Sigmoid colon (tissue), 7 donors: ENCODE data around the gene LSM2. TPM values are rescaled to one million over a fixed set of nuclear protein-coding genes. Genes with fewer than 3 reads are reported as not detected.
"Not testable (repeated sequence)": the region's sequence is repeated elsewhere in the genome, so short reads cannot be mapped to it uniquely, and the experiment has no call there.

Source experiments
- DNase-seq: peaks from one replicate; pipeline ENCODE4 v3.0.0-alpha.2; 2019
- H3K27ac ChIP-seq, 4 donors: fragments of 200-600 bp; sonication (generic); one replicate each; pipeline ENCODE4 v1.5.1; 2016 to 2019; ENCODE audit warnings: mild to moderate bottlenecking in 1 of 4
- H3K27me3 ChIP-seq, 3 donors: fragments of 200-600 bp; sonication (generic); one replicate each; pipeline ENCODE4 v1.5.1; 2019; ENCODE audit warnings: mild to moderate bottlenecking in 1 of 3
- H3K36me3 ChIP-seq, 4 donors: fragments of 200-600 bp; sonication (generic); one replicate each; pipeline ENCODE4 v1.5.1; 2016 to 2019
- H3K4me1 ChIP-seq, 4 donors: fragments of 200-600 bp; sonication (generic); one replicate each; pipeline ENCODE4 v1.5.1; 2017 to 2019
- H3K4me3 ChIP-seq, 4 donors: fragments of 200-600 bp; sonication (generic); one replicate each; pipeline ENCODE4 v1.5.1; 2017 to 2019; ENCODE audit warnings: mild to moderate bottlenecking in 2 of 4, moderate library complexity in 1 of 4
- H3K9me3 ChIP-seq, 4 donors: fragments of 200-600 bp in 3 of 4; sonication (generic) in 3 of 4; one replicate each; pipeline versions ENCODE4 v1.5.1 to v1.6.1; 2013 to 2019
- CTCF ChIP-seq, 4 experiments: fragments of 450-650 bp in 3 of 4; fragments of 200-600 bp in 1 of 4; IDR thresholded peaks; one replicate each; pipeline ENCODE4 v1.5.1; 2016 to 2019; ENCODE audit warnings: antibody characterized with exemption in 4 of 4, mild to moderate bottlenecking in 3 of 4, moderate library complexity in 2 of 4
- EP300 ChIP-seq, 4 donors: sonication (generic); formaldehyde crosslinking; IDR thresholded peaks; one replicate each; pipeline ENCODE4 v1.6.1; 2017; ENCODE audit warnings: antibody characterized with exemption in 4 of 4
- POLR2A ChIP-seq, 2 donors: fragments of 450-650 bp; IDR thresholded peaks; one replicate each; pipeline ENCODE4 v1.6.1; 2016; ENCODE audit warnings: antibody characterized with exemption in 2 of 2, mild to moderate bottlenecking in 2 of 2, moderate library complexity in 2 of 2
- POLR2AphosphoS5 ChIP-seq, 4 donors: sonication (generic); formaldehyde crosslinking; IDR thresholded peaks; one replicate each; pipeline ENCODE4 v1.6.1; 2017; ENCODE audit warnings: antibody characterized with exemption in 4 of 4
- WGBS, 2 donors: extraction: QIAGEN DNeasy Blood & Tissue Kit; methylation state at CpG; one replicate each; pipeline ENCODE4 v1.1.7; 2013; 5-methylcytosine and 5-hydroxymethylcytosine counted together
- intact Hi-C: fragments of 100-400 bp; cut with DNase I; formaldehyde crosslinking; loops from one replicate; pipeline ENCODE4 v1.15.1; 2023
- polyA plus RNA-seq, 3 donors: library from polyadenylated mRNA; stranded (reverse); fragments of 200-250 nt; gene quantifications; one replicate each; pipeline ENCODE4 v1.2.3, GENCODE V29; 2013
- total RNA-seq, 4 donors: library from RNA; depleted of rRNA; stranded (reverse); fragments of >200 nt; gene quantifications; one replicate each; pipeline ENCODE4 v1.1.0, GENCODE V29; 2016
- donor health status: healthy with polysubstance abuse.
- donor health status: Bipolar disorder and iron deficiency.
- donor health status: healthy.

LSM2 gene
- total and polyA plus RNA-seq, 7 donors: 28.4 to 94.7 (median 49.9) TPM

- Histone ChIP-seq H3K36me3 (peaks cover 0 to 4% (median 0%) of the 10 kb centered on the region in 4 donors), H3K4me1 (no peaks in the 10 kb centered on the region), H3K27me3 (no peaks in the 10 kb centered on the region), H3K9me3 (no peaks in the 10 kb centered on the region), H3K4me3 (no peak overlapping the region), H3K27ac (no peak overlapping the region)
- WGBS, 2 donors: 68 to 91% methylated on average over 2 of the region's 2 CpGs
- intact Hi-C loops: no loop called here
- no peak for DNase-seq
- TF ChIP-seq CTCF (IDR thresholded peaks at IDR 0.05): no peak
- no peak for TF ChIP-seq POLR2A (IDR thresholded peaks at IDR 0.05)
- no peak for TF ChIP-seq EP300 (IDR thresholded peaks at IDR 0.05)
Measured at GRCh38 chr6:31847276-31847978, 40.7 kb upstream of the LSM2 start.

- 86 to 95% methylated on average over 3 of the region's 3 CpGs for WGBS, 2 donors
- Histone ChIP-seq H3K9me3 (no peaks in the 10 kb centered on the region), H3K27ac (no peak overlapping the region), H3K4me1 (no peaks in the 10 kb centered on the region), H3K36me3 (peaks cover 4 to 22% (median 16%) of the 10 kb centered on the region in 4 donors), H3K4me3 (no peak overlapping the region), H3K27me3 (no peaks in the 10 kb centered on the region)
- TF ChIP-seq EP300 (IDR thresholded peaks at IDR 0.05): no peak
- no peak for TF ChIP-seq POLR2A (IDR thresholded peaks at IDR 0.05)
- TF ChIP-seq CTCF (IDR thresholded peaks at IDR 0.05): no peak
- no peak for DNase-seq
- intact Hi-C loops: no loop called here
Measured at GRCh38 chr6:31844507-31844906, 37.7 kb upstream of the LSM2 start.

DNA sequence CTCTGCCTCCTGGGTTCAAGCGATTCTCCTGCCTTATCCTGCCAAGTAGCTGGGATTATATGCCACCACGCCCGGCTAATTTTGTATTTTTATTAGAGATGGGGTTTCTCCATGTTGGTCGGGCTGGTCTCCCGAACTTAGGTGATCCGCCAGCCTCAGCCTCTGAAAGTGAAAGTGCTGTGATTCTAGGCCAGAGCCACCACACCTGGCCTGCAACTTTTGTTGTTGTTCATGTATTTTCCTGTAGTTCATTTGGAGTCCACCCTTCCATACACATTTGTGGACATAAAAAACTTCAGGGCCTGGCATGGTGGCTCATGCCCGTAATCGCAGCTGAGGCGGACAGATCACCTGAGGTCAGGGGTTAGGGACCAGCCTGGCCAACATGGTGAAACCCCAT lies 35.3 kb upstream of the LSM2 start:
- Histone ChIP-seq H3K9me3 (no peaks in the 10 kb centered on the region), H3K4me3 (no peak overlapping the region), H3K27me3 (no peaks in the 10 kb centered on the region), H3K27ac (no peak overlapping the region), H3K4me1 (peaks cover 0 to 21% (median 15%) of the 10 kb centered on the region in 4 donors), H3K36me3 (peaks cover 18 to 47% (median 36%) of the 10 kb centered on the region in 4 donors)
- 62 to 80% methylated on average over 9 of the region's 9 CpGs for WGBS, 2 donors
- TF ChIP-seq POLR2A (IDR thresholded peaks at IDR 0.05): no peak
- TF ChIP-seq POLR2AphosphoS5 (IDR thresholded peaks at IDR 0.05): no peak
- no peak for TF ChIP-seq CTCF (IDR thresholded peaks at IDR 0.05)
- TF ChIP-seq EP300 (IDR thresholded peaks at IDR 0.05): no peak
- no peak for DNase-seq
- intact Hi-C loops: no loop called here

DNA sequence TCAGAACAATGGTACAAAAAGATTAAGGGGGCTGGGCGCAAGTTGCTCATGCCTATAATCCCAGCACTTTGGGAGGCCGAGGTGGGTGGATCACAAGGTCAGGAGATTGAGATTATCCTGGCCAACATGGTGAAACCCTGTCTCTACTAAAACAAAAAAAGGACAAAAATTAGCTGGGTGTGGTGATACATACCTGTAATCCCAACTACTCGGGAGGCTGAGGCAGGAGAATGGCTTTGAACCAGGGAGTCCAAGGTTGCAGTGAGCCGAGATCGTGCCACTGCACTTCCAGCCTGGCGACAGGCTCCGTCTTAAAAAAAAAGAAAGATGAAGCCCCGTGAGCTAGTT lies 33.0 kb upstream of the LSM2 start:
- not testable (repeated sequence) for DNase-seq, H3K27me3 ChIP-seq, H3K27ac ChIP-seq, H3K4me3 ChIP-seq, H3K9me3 ChIP-seq
- Histone ChIP-seq H3K36me3 (peaks cover 18 to 52% (median 36%) of the 10 kb centered on the region in 4 donors), H3K4me1 (peaks cover 0 to 39% (median 34%) of the 10 kb centered on the region in 4 donors)
- intact Hi-C loops: loop anchor here (10.0 kb wide), 2 partner anchors 115 to 295 kb away; partner anchors contain the start of genes ATP6V1G2, DDX39B, NELFE and NFKBIL1
- 88 to 93% methylated on average over 8 of the region's 8 CpGs for WGBS, 2 donors

DNA sequence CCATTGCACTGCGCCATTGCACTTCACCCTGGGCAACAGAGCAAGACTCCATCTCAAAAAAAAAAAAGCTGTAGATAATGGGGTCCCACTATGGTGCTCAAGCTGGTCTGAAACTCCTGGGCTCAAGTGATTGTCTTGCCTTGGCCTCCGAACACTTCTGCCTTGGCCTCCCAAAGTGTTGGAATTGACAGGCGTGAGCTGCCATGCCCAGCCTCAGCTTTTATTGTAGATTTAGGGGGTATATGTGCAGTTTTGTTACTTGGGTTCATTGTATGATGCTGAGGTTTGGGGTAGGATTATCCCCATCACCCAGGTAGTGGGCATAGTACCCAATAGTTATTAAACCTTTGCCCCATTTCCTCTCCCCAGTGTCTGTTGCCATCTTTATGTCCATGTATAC lies 32.2 kb upstream of the LSM2 start:
- 96 to 97% methylated on average over 3 of the region's 3 CpGs for WGBS, 2 donors
- Histone ChIP-seq H3K36me3 (peaks cover 18 to 52% (median 34%) of the 10 kb centered on the region in 4 donors), H3K27ac (no peak overlapping the region), H3K4me1 (peaks cover 0 to 42% (median 36%) of the 10 kb centered on the region in 4 donors), H3K9me3 (no peaks in the 10 kb centered on the region), H3K27me3 (no peaks in the 10 kb centered on the region), H3K4me3 (no peak overlapping the region)
- TF ChIP-seq EP300 (IDR thresholded peaks at IDR 0.05): no peak
- intact Hi-C loops: loop anchor here (10.0 kb wide), 2 partner anchors 116 to 294 kb away; partner anchors contain the start of genes ATP6V1G2, DDX39B, NELFE and NFKBIL1
- DNase-seq: no peak

GRCh38 chr6:31838114-31838553 lies 31.4 kb upstream of the LSM2 start:
- not testable (repeated sequence) for H3K9me3 ChIP-seq, H3K27ac ChIP-seq, DNase-seq, H3K4me3 ChIP-seq, H3K27me3 ChIP-seq
- WGBS, 2 donors: 79 to 85% methylated on average over 9 of the region's 9 CpGs
- H3K36me3 ChIP-seq: peaks cover 18 to 52% (median 34%) of the 10 kb centered on the region in 4 donors
- H3K4me1 ChIP-seq: peaks cover 0 to 48% (median 42%) of the 10 kb centered on the region in 4 donors
- intact Hi-C loops: loop anchor here (10.0 kb wide), 2 partner anchors 117 to 293 kb away; partner anchors contain the start of genes ATP6V1G2, DDX39B, NELFE and NFKBIL1
